ENCODE measurements around the gene CTDSP2.

Gene CTDSP2

GRCh38 chr12:57837864-57838562, 8.5 kb downstream of the CTDSP2 start:
- no peak overlapping the region for H3K9ac ChIP-seq (ENCODE audit: low read depth, low read length)
- H3K36me3 ChIP-seq (ENCODE audit: insufficient read depth, low read length): no peaks in the 10 kb centered on the region
- peaks cover 84% of the 10 kb centered on the region for H3K4me1 ChIP-seq (ENCODE audit: insufficient read depth, low read length)
- H3K9me3 ChIP-seq (ENCODE audit: control insufficient read depth, insufficient read depth, low read length): no peaks in the 10 kb centered on the region

GRCh38 chr12:57836442-57837375, 9.8 kb downstream of the CTDSP2 start:
- H3K4me1 ChIP-seq (ENCODE audit: insufficient read depth, low read length): peaks cover 86% of the 10 kb centered on the region
- H3K9ac ChIP-seq (ENCODE audit: low read depth, low read length): peak overlapping the region; percentile 2; the same call in 1 of the 2 replicates
- no peaks in the 10 kb centered on the region for H3K9me3 ChIP-seq (ENCODE audit: control insufficient read depth, insufficient read depth, low read length)
- no peaks in the 10 kb centered on the region for H3K36me3 ChIP-seq (ENCODE audit: insufficient read depth, low read length)

GRCh38 chr12:57835366-57836288, 10.9 kb downstream of the CTDSP2 start:
- H3K9me3 ChIP-seq (ENCODE audit: control insufficient read depth, insufficient read depth, low read length): no peaks in the 10 kb centered on the region
- H3K36me3 ChIP-seq (ENCODE audit: insufficient read depth, low read length): no peaks in the 10 kb centered on the region
- H3K4me1 ChIP-seq (ENCODE audit: insufficient read depth, low read length): peaks cover 77% of the 10 kb centered on the region
- H3K9ac ChIP-seq (ENCODE audit: low read depth, low read length): no peak overlapping the region

- no peaks in the 10 kb centered on the region; the same call in 1 of the 2 replicates for H3K36me3 ChIP-seq (ENCODE audit: insufficient read depth, low read length)
- peaks cover 69% of the 10 kb centered on the region for H3K4me1 ChIP-seq (ENCODE audit: insufficient read depth, low read length)
- H3K9me3 ChIP-seq (ENCODE audit: control insufficient read depth, insufficient read depth, low read length): no peaks in the 10 kb centered on the region
- H3K9ac ChIP-seq (ENCODE audit: low read depth, low read length): no peak overlapping the region
These were observed 12.2 kb downstream of the CTDSP2 start for GRCh38 chr12:57834086-57834876.

GRCh38 chr12:57833672-57834071, 12.9 kb downstream of the CTDSP2 start:
- no peaks in the 10 kb centered on the region for H3K9me3 ChIP-seq (ENCODE audit: control insufficient read depth, insufficient read depth, low read length)
- peaks cover 5% of the 10 kb centered on the region for H3K36me3 ChIP-seq (ENCODE audit: insufficient read depth, low read length)
- peaks cover 63% of the 10 kb centered on the region for H3K4me1 ChIP-seq (ENCODE audit: insufficient read depth, low read length)
- H3K9ac ChIP-seq (ENCODE audit: low read depth, low read length): no peak overlapping the region

- peaks cover 56% of the 10 kb centered on the region for H3K4me1 ChIP-seq (ENCODE audit: insufficient read depth, low read length)
- no peaks in the 10 kb centered on the region for H3K9me3 ChIP-seq (ENCODE audit: control insufficient read depth, insufficient read depth, low read length)
- H3K36me3 ChIP-seq (ENCODE audit: insufficient read depth, low read length): peaks cover 9% of the 10 kb centered on the region
- no peak overlapping the region for H3K9ac ChIP-seq (ENCODE audit: low read depth, low read length)
These were observed 13.6 kb downstream of the CTDSP2 start for GRCh38 chr12:57832966-57833365.

- Histone ChIP-seq H3K4me1 (ENCODE audit: insufficient read depth, low read length) (peaks cover 32% of the 10 kb centered on the region), H3K9me3 (ENCODE audit: control insufficient read depth, insufficient read depth, low read length) (no peaks in the 10 kb centered on the region), H3K9ac (ENCODE audit: low read depth, low read length) (no peak overlapping the region), H3K36me3 (ENCODE audit: insufficient read depth, low read length) (peaks cover 22% of the 10 kb centered on the region)
These were observed 16.1 kb downstream of the CTDSP2 start for GRCh38 chr12:57830393-57830792.

GRCh38 chr12:57829025-57829777, 17.3 kb downstream of the CTDSP2 start:
- H3K9ac ChIP-seq (ENCODE audit: low read depth, low read length): no peak overlapping the region
- H3K36me3 ChIP-seq (ENCODE audit: insufficient read depth, low read length): peaks cover 24% of the 10 kb centered on the region
- no peaks in the 10 kb centered on the region for H3K9me3 ChIP-seq (ENCODE audit: control insufficient read depth, insufficient read depth, low read length)
- peaks cover 25% of the 10 kb centered on the region for H3K4me1 ChIP-seq (ENCODE audit: insufficient read depth, low read length)

- H3K4me1 ChIP-seq (ENCODE audit: insufficient read depth, low read length): peaks cover 5% of the 10 kb centered on the region; the same call in 1 of the 2 replicates
- H3K9me3 ChIP-seq (ENCODE audit: control insufficient read depth, insufficient read depth, low read length): no peaks in the 10 kb centered on the region
- no peak overlapping the region for H3K9ac ChIP-seq (ENCODE audit: low read depth, low read length)
- H3K36me3 ChIP-seq (ENCODE audit: insufficient read depth, low read length): peaks cover 24% of the 10 kb centered on the region
These were observed 19.6 kb downstream of the CTDSP2 start for GRCh38 chr12:57826966-57827365.

GRCh38 chr12:57826400-57826799, 20.1 kb downstream of the CTDSP2 start:
- no peaks in the 10 kb centered on the region for H3K4me1 ChIP-seq (ENCODE audit: insufficient read depth, low read length)
- H3K9me3 ChIP-seq (ENCODE audit: control insufficient read depth, insufficient read depth, low read length): no peaks in the 10 kb centered on the region
- peaks cover 24% of the 10 kb centered on the region for H3K36me3 ChIP-seq (ENCODE audit: insufficient read depth, low read length)
- H3K9ac ChIP-seq (ENCODE audit: low read depth, low read length): no peak overlapping the region

GRCh38 chr12:57825451-57825850, 21.1 kb downstream of the CTDSP2 start:
- no peaks in the 10 kb centered on the region for H3K9me3 ChIP-seq (ENCODE audit: control insufficient read depth, insufficient read depth, low read length)
- no peaks in the 10 kb centered on the region for H3K4me1 ChIP-seq (ENCODE audit: insufficient read depth, low read length)
- H3K9ac ChIP-seq (ENCODE audit: low read depth, low read length): no peak overlapping the region
- peaks cover 24% of the 10 kb centered on the region for H3K36me3 ChIP-seq (ENCODE audit: insufficient read depth, low read length)

- Histone ChIP-seq H3K4me1 (ENCODE audit: insufficient read depth, low read length) (no peaks in the 10 kb centered on the region), H3K9ac (ENCODE audit: low read depth, low read length) (no peak overlapping the region), H3K9me3 (ENCODE audit: control insufficient read depth, insufficient read depth, low read length) (no peaks in the 10 kb centered on the region), H3K36me3 (ENCODE audit: insufficient read depth, low read length) (peaks cover 23% of the 10 kb centered on the region)
These were observed 22.5 kb downstream of the CTDSP2 start for GRCh38 chr12:57823908-57824640.

All from ES-I3 (cell line).